Activated T-helper 1 cell treated with anti-CD3 and anti-CD28 coated beads, Interleukin-12 subunit alpha, Interleukin-12 subunit beta, Interleukin-2, Interleukin-4 antibody, amounts not matched to agents 30 ng/mL and 10 ng/mL and 1 ng/mL, durations not matched to agents 14 hours and 24 hours and 36 hours (primary cell): Measurements from ENCODE around the gene KNL1. TPM values are rescaled to one million over a fixed set of nuclear protein-coding genes. Genes with fewer than 3 reads are reported as not detected.
A peak's percentile ranks its signal among the peaks of the same experiment; 100 is the strongest.
"Not testable (repeated sequence)": the region's sequence is repeated elsewhere in the genome, so short reads cannot be mapped to it uniquely, and the experiment has no call there.

Experiments used
- DNase-seq: peaks from one replicate; pipeline ENCODE4 v3.0.0; 2021; ENCODE audit warnings: low spot score
- H3K27ac Mint-ChIP-seq: one replicate; pipeline ENCODE4 v1.8.0; 2021; ENCODE audit warnings: mild to moderate bottlenecking, mixed read lengths
- H3K27me3 Mint-ChIP-seq: one replicate; pipeline ENCODE4 v1.8.0; 2022; ENCODE audit warnings: mild to moderate bottlenecking, moderate library complexity, mixed read lengths; ENCODE audit not compliant: insufficient read depth
- H3K36me3 Mint-ChIP-seq: one replicate; pipeline ENCODE4 v1.8.0; 2021; ENCODE audit warnings: low read depth, mixed read lengths
- H3K4me1 Mint-ChIP-seq: one replicate; pipeline ENCODE4 v1.8.0; 2021; ENCODE audit warnings: low read depth, mixed read lengths
- H3K4me3 Mint-ChIP-seq: one replicate; pipeline ENCODE4 v1.8.0; 2021; ENCODE audit warnings: mild to moderate bottlenecking, moderate library complexity, mixed read lengths
- H3K9me3 Mint-ChIP-seq: one replicate; pipeline ENCODE4 v1.8.0; 2021; ENCODE audit warnings: mixed read lengths
- intact Hi-C: fragments of 100-400 bp; cut with micrococcal nuclease; formaldehyde crosslinking; loops from one replicate; pipeline ENCODE4 v1.15.1; 2024
- total RNA-seq: library from RNA; stranded (reverse); gene quantifications from 2 replicates; pipeline ENCODE4 v1.2.3, GENCODE V29; 2022

The KNL1 gene
- total RNA-seq, 1 donor from 2014 or later: 21.6 TPM

DNA sequence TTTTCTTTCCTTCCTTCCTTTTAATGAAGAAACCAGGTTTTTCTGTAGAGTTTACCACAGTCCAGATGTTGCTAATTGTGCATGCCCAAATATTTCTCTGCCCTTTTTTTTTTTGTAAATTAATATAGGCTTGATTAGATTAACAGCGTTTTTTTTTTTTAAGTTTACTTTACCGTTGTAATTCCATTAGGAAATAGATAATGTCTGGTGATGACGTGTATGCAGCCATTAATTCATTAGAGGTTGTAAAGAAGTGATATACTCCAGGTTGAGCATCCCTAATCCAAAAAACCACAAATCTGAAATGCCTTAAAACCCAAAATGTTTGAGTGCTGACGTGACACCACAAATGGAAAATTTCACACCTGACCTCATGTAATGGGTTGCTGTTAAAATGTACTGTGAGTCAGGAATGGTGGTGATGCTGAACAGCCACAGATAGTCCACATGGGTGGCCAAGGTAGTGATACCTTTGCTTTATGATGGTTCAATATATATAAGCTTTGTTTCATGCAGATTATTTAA is 43.2 kb downstream of the KNL1 start:
- no peak overlapping the region for H3K27ac Mint-ChIP-seq
- DNase-seq: no peak
- H3K27me3 Mint-ChIP-seq: no peaks in the 10 kb centered on the region
- no peaks in the 10 kb centered on the region for H3K9me3 Mint-ChIP-seq
- no peak overlapping the region for H3K4me3 Mint-ChIP-seq
- no peaks in the 10 kb centered on the region for H3K4me1 Mint-ChIP-seq
- intact Hi-C loops: no loop called here
- peaks cover 13% of the 10 kb centered on the region for H3K36me3 Mint-ChIP-seq

DNA sequence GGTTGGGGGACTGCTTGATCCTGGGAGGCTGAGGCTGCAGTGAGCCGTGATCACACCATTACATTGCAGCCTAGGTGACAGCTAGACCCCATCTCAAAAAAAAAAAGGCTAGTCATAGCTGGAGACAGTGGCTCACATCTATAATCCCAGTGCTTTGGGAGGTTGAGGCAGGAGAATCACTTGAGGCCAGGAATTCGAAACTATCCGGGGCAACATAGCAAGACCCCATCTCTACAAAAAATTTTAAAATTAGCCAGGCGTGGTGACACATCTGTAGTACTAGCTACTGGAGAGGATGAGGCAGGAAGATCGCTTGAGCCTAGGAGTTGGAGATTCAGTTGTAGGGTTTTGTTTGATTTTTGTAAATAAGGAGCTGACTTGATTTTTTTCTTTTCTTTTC is 45.6 kb downstream of the KNL1 start:
- Mint-ChIP-seq H3K36me3 (peaks cover 13% of the 10 kb centered on the region), H3K4me1 (no peaks in the 10 kb centered on the region), H3K4me3 (no peak overlapping the region), H3K27ac (no peak overlapping the region), H3K9me3 (no peaks in the 10 kb centered on the region), H3K27me3 (no peaks in the 10 kb centered on the region)
- intact Hi-C loops: no loop called here
- no peak for DNase-seq

DNA sequence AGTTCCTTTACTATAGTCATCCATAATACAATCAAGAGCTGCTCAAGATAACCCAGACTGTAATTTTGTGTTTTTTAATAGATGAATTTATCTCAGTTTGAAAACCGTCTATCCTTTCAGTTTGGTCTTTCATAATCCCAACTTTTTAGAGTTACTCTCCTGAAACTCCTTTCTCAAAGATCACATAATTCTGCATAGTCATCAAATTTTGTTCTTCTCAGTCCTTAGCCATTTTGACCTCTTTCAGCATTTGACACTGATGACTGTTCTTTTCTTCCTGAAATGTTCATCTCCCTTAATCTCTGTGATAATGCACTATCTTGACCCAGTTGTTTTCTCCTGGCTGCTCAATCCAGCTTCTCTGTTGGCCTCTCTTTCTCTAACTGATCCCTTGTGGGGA is 53.5 kb downstream of the KNL1 start:
- no peak overlapping the region for H3K27ac Mint-ChIP-seq
- no peak overlapping the region for H3K4me3 Mint-ChIP-seq
- intact Hi-C loops: no loop called here
- no peak for DNase-seq
- H3K27me3 Mint-ChIP-seq: no peaks in the 10 kb centered on the region
- peaks cover 6% of the 10 kb centered on the region for H3K4me1 Mint-ChIP-seq
- no peaks in the 10 kb centered on the region for H3K9me3 Mint-ChIP-seq
- H3K36me3 Mint-ChIP-seq: peaks cover 21% of the 10 kb centered on the region

DNA sequence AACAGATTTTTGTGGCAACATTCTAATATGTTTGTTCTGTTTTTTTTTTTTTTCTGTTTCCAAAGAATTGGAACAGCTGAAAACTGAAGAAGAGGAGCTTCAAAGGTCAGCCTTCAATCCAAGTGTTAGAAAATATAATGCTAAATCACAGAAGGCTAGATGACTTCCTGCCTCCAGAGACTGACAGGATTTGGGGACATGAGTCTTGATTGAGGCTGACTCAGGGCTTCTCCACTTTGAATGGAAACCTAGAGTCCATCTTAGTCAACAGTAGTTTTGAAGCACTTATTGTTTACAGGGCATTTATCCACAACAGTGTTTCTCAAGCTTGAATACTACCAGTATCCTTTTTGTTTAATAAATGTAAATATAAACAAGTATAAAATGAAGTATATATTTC is 56.4 kb downstream of the KNL1 start:
- no peaks in the 10 kb centered on the region for H3K9me3 Mint-ChIP-seq
- intact Hi-C loops: no loop called here
- H3K27ac Mint-ChIP-seq: no peak overlapping the region
- H3K36me3 Mint-ChIP-seq: peaks cover 21% of the 10 kb centered on the region
- no peaks in the 10 kb centered on the region for H3K27me3 Mint-ChIP-seq
- DNase-seq: no peak
- H3K4me3 Mint-ChIP-seq: no peak overlapping the region
- H3K4me1 Mint-ChIP-seq: peaks cover 6% of the 10 kb centered on the region

DNA sequence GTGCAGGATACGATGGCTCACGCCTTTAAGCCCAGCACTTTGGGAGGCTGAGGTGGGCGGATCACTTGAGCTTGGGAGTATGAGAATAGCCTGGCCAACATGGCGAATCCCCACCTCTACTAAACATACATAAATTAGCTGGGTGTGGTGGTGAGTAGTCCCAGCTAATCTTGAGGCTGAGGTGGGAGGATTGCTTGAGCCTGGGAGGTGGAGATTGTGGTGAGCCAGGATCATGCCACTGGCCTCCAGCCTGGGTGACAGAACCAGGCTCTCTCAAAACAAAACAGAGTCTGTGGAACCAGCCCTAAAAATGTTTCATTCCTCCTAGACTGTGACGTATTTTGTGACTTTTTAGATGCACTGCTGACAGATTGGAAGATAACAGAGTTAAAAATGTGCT is 66.6 kb downstream of the KNL1 start:
- no peak for DNase-seq
- Mint-ChIP-seq H3K36me3 (peaks cover 20% of the 10 kb centered on the region), H3K27ac (no peak overlapping the region), H3K9me3 (no peaks in the 10 kb centered on the region), H3K4me1 (no peaks in the 10 kb centered on the region), H3K4me3 (no peak overlapping the region), H3K27me3 (no peaks in the 10 kb centered on the region)
- intact Hi-C loops: no loop called here

DNA sequence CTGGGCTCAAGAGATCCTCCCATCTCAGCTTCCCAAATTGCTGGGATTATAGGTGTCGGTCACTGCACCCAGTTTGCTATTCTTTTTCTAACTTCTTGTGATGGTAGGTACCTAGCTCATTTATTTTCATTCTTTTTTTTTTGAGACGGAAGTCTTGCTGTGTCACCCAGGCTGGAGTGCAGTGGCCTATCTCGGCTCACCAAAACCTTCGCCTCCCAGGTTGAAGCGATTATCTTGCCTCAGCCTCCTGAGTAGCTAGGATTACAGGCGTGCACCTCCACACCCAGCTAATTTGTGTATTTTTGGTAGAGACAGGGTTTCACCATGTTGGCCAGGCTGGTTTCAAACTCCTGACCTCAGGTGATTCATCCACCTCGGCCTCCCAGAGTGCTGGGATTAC is 70.9 kb downstream of the KNL1 start:
- Mint-ChIP-seq H3K36me3 (peaks cover 9% of the 10 kb centered on the region), H3K27ac (no peak overlapping the region), H3K27me3 (no peaks in the 10 kb centered on the region), H3K9me3 (no peaks in the 10 kb centered on the region), H3K4me1 (no peaks in the 10 kb centered on the region), H3K4me3 (no peak overlapping the region)
- intact Hi-C loops: no loop called here
- no peak for DNase-seq

DNA sequence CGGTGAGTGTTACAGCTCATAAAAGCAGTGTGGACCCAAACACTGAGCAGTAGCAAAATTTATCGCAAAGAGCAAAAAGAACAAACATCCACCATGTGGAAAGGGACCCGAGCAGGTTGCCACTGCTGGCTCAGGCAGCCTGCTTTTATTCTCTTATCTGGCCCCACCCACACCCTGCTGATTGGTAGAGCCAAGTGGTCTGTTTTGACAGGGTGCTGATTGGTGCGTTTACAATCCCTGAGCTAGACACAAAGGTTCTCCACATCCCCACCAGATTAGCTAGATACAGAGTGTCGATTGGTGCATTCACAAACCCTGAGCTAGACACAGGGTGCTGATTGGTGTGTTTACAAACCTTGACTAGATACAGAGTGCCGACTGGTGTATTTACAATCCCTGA is 82.2 kb downstream of the KNL1 start:
- DNase-seq, H3K4me3 Mint-ChIP-seq, H3K4me1 Mint-ChIP-seq, H3K27me3 Mint-ChIP-seq, H3K9me3 Mint-ChIP-seq, H3K36me3 Mint-ChIP-seq, intact Hi-C loops, H3K27ac Mint-ChIP-seq: not testable (repeated sequence)

DNA sequence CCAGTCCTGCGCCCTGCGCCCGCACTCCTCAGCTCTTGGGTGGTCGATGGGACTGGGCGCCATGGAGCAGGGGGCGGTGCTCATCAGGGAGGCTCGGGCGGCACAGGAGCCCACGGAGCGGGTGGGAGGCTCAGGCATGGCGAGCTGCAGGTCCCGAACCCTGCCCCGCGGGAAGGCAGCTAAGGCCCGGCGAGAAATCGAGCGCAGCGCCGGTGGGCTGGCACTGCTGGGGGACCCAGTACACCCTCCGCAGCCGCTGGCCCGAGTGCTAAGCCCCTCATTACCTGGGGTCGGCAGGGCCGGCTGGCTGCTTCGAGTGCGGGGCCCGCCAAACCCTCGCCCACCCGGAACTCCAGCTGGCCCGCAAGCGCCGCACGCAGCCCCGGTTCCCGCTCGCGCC is 82.9 kb downstream of the KNL1 start:
- intact Hi-C loops, H3K4me1 Mint-ChIP-seq, H3K27ac Mint-ChIP-seq, DNase-seq, H3K4me3 Mint-ChIP-seq, H3K9me3 Mint-ChIP-seq, H3K27me3 Mint-ChIP-seq, H3K36me3 Mint-ChIP-seq: not testable (repeated sequence)

DNA sequence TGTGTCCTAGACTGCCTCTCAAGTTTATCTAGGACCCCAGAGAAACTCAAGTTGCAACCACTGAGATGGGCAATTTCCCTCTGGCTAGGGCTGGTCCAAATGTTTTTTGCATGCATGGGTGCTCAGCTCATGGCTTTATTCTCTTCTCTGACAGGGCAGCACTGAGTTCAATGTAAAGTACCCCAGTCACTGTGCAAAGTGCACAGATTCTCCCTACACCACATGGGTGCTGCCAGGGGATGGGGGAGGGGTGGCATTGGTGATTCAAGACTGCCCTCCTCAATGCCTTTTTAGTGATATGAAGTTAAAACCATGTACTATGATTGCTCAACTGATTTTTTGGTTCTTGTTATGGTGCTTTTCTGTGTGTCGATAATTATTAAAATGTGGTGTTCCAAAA is 86.1 kb downstream of the KNL1 start:
- intact Hi-C loops: no loop called here
- DNase-seq: no peak
- Mint-ChIP-seq H3K27me3 (no peaks in the 10 kb centered on the region), H3K9me3 (no peaks in the 10 kb centered on the region), H3K4me3 (no peak overlapping the region), H3K36me3 (no peaks in the 10 kb centered on the region), H3K27ac (no peak overlapping the region), H3K4me1 (peaks cover 7% of the 10 kb centered on the region)

DNA sequence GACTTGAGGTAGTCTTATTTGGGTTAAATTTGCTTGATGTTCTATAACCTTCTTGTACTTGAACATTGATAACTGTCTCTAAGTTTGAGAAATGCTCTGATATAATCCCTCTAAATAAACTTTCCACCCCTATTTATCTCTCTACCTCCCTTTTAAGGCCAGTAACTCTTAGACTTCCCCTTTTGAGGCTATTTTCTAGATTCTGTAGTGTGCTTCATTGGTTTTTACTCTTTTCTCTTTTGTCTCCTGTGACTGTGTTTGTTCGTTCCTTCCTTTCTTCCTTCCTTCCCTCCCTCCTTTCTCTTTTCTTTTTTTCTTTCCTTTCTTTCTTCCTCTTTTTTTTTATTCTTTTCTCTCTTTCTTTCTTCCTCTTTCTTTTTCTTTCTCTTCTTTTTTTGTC is 86.9 kb downstream of the KNL1 start:
- H3K36me3 Mint-ChIP-seq, H3K4me1 Mint-ChIP-seq, intact Hi-C loops, H3K4me3 Mint-ChIP-seq, DNase-seq, H3K27ac Mint-ChIP-seq, H3K9me3 Mint-ChIP-seq, H3K27me3 Mint-ChIP-seq: not testable (repeated sequence)

DNA sequence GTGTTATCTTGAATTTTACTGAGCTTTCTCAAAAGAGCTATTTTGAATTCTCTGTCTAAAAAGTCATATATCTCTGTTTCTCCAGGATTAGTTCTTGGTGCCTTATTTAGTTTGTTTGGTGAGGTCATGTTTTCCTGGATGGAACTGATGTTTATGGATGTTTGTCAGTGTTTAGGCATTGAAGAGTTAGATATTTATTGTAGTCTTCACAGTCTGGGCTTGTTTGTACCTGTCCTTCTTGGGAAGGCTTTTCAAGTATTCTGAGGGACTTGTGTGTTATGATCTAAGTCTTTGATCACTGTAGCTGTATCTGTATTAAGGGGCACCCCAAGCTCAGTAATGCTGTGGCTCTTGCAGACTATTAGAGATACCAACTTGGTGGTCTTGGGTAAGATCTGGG is 90.3 kb downstream of the KNL1 start:
- Mint-ChIP-seq H3K36me3 (no peaks in the 10 kb centered on the region), H3K27me3 (no peaks in the 10 kb centered on the region), H3K4me1 (no peaks in the 10 kb centered on the region), H3K9me3 (no peaks in the 10 kb centered on the region), H3K27ac (no peak overlapping the region), H3K4me3 (no peak overlapping the region)
- intact Hi-C loops: no loop called here
- no peak for DNase-seq

DNA sequence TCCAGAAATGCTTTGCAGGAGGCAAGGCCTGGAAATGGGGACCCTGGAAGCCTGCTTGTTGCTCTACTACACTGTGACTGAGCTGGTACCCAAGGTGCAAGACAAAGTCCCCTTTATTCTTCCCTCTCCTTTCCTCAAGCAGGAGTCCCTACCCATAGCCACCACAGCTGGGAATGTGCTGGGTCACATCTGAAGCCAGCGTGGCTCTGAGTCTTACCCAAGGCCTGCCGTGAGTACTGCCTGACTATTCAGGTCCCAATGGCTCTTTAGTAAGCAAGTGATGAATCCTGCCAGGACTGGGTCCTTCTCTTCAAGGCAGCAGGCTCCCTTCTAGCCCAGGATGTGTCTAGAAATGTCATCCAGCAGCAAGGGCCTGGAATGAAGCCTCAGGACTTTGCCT is 91.3 kb downstream of the KNL1 start:
- Mint-ChIP-seq H3K27ac (peak overlapping the region; percentile 45), H3K4me1 (no peaks in the 10 kb centered on the region), H3K4me3 (no peak overlapping the region), H3K27me3 (no peaks in the 10 kb centered on the region), H3K36me3 (peaks cover 3% of the 10 kb centered on the region), H3K9me3 (no peaks in the 10 kb centered on the region)
- DNase-seq: no peak
- intact Hi-C loops: no loop called here

DNA sequence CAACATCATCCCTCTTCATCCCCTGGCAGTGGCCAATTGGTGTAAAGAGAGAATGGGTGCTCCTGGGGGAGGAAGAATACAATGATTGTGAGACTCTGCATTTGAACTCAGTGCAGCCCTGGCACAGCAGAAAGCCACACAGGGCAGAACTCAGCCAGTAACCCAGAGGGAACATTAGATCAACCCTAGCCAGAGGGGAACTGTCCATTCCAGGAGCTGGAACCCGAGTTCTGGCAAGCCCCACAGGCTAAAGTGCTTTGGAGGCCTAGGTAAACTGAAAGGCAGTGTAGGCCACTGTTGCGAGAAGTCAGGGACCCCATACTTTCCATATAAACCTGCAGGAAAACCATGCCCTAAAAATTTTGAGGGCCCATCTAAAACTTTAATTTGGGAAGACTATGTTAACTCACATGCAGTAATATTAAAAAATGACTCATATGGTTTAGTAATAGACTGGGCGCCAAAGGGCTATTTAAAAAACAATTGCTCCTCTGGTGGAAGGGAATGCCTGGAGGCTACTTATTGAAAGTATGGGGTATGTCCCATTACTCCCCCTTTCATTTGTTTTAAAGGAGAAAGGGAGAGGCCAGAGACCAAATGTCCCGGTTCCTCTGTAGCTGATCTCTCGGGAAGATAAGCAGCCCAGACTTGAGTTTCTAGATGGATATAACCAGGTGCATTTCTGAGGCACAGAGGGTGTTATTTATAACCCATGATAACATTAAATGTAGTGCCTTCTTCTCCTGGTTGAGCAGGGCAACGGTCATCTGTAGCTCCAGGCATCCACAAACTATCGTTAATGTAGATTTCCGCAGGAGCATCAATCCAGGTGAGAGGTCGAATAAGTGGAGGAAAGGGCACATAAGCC is 95.1 kb downstream of the KNL1 start:
- Mint-ChIP-seq H3K27me3 (no peaks in the 10 kb centered on the region), H3K9me3 (no peaks in the 10 kb centered on the region), H3K4me1 (peaks cover 8% of the 10 kb centered on the region), H3K36me3 (peaks cover 9% of the 10 kb centered on the region), H3K4me3 (no peak overlapping the region), H3K27ac (no peak overlapping the region)
- no peak for DNase-seq
- intact Hi-C loops: no loop called here

DNA sequence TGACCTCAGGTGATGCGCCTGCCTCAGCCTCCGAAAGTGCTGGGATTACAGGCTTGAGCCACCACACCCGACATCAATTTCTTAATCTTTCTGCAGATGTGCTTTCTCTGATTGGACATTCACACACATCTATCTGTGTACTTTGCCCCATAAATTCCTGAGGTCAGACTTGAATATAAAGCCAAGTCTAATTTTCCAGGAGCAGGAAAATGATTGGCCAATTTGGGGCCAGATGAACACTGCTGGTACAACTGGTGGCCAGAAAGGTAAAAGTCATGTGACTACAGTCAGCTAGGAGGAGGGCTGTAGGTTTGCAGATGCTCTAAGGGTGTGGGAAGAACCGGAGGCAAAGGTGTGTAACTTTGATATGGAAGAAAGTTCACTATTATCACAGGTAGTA is 97.7 kb downstream of the KNL1 start:
- H3K27me3 Mint-ChIP-seq: no peaks in the 10 kb centered on the region

More for the DNA sequence above, 97.7 kb downstream of the KNL1 start:
- Mint-ChIP-seq H3K4me3 (no peak overlapping the region), H3K9me3 (no peaks in the 10 kb centered on the region), H3K36me3 (peaks cover 17% of the 10 kb centered on the region), H3K4me1 (peaks cover 19% of the 10 kb centered on the region), H3K27ac (no peak overlapping the region)
- no peak for DNase-seq
- intact Hi-C loops: no loop called here
